K562 (cell line): ENCODE results near the gene TMPRSS11A. TPM values are rescaled to one million over a fixed set of nuclear protein-coding genes. Genes with fewer than 3 reads are reported as not detected.

Source experiments
- ATAC-seq: fragments of 200-7000 bp; cut with Tn5 transposase; 3 replicates; pipeline ENCODE4 v1.9.1; 2020; ENCODE audit warnings: moderate library complexity
- BruUV-seq: library from RNA; stranded (reverse); fragments of 400-500 nt; replicated peaks from 2 replicates; lab custom pipeline; 2021; lab: Mats Ljungman, UMichigan
- CTCF ChIA-PET: fragments of 300-600 bp; formaldehyde crosslinking; extraction: SDS; loops from one replicate; lab custom pipeline; 2021; ENCODE audit warnings: low intra/inter-chr PET ratio; lab: Yijun Ruan, JAX
- POLR2A ChIA-PET: fragments of 300-600, 350-650 bp; sonication (Branson Sonifier 250); formaldehyde crosslinking; extraction: SDS; loops from one replicate; lab custom pipeline; 2021; ENCODE audit warnings: antibody characterized with exemption, inconsistent platforms; lab: Yijun Ruan, JAX
- DNase-seq, 4 experiments: peaks; one replicate each; pipeline versions ENCODE4 v3.0.0 to v3.0.0-alpha.2; 2011 to 2018; ENCODE audit warnings: low spot score in 3 of 4, mixed read lengths in 3 of 4; ENCODE audit errors: extremely low read depth in 1 of 4
- FAIRE-seq: peaks from 2 replicates; lab custom pipeline; 2011; peaks lifted over from hg19 to GRCh38; lab: Jason Lieb, UNC
- H2AFZ ChIP-seq: 2 replicates; pipeline ENCODE4 v1.6.0; 2011; ENCODE audit warnings: low read depth, low read length, control low read depth, inconsistent platforms
- H3K27ac ChIP-seq: fragments of 200-600 bp; 3 replicates; pipeline ENCODE4 v1.8.0; 2011; ENCODE audit warnings: low read depth, mild to moderate bottlenecking, control low read depth, inconsistent platforms, low read length, moderate library complexity, mixed read lengths; ENCODE audit errors: extremely low read depth
- H3K27me3 ChIP-seq, 2 experiments: fragments of 300-600 bp in 1 of 2; 2 replicates in 1 of 2; 3 replicates in 1 of 2; pipeline versions ENCODE4 v1.6.0 to v1.8.0; 2011; ENCODE audit warnings: inconsistent platforms in 2 of 2, low read length in 2 of 2, mild to moderate bottlenecking in 1 of 2, mixed read lengths in 1 of 2, moderate library complexity in 1 of 2; ENCODE audit not compliant: control insufficient read depth in 2 of 2, insufficient read depth in 2 of 2
- H3K36me3 ChIP-seq: fragments of 300-600 bp; 3 replicates; pipeline ENCODE4 v1.8.0; 2011; ENCODE audit warnings: mild to moderate bottlenecking, low read length, inconsistent platforms; ENCODE audit not compliant: control insufficient read depth, insufficient read depth
- H3K4me1 ChIP-seq, 2 experiments: fragments of 200-600 bp in 1 of 2; replicated peaks in 1 of 2; 2 replicates in 1 of 2; 3 replicates in 1 of 2; pipeline versions ENCODE4 v1.5.1 to v1.8.0; 2011; ENCODE audit warnings: inconsistent platforms in 2 of 2, low read length in 2 of 2, mild to moderate bottlenecking in 1 of 2, mixed read lengths in 1 of 2, moderate library complexity in 1 of 2; ENCODE audit not compliant: control insufficient read depth in 2 of 2, insufficient read depth in 2 of 2
- H3K4me2 ChIP-seq: 2 replicates; pipeline ENCODE4 v1.6.1; 2011; ENCODE audit warnings: low read length, control low read depth, inconsistent platforms, mixed read lengths; ENCODE audit not compliant: insufficient read depth
- H3K4me3 ChIP-seq: fragments of 200-600 bp; sonication (generic), shearing (Covaris generic); 2 replicates; pipeline ENCODE4 v1.5.1; 2016; ENCODE audit warnings: control low read depth, inconsistent platforms
- H3K79me2 ChIP-seq: fragments of 200-600 bp; 3 replicates; pipeline ENCODE4 v1.8.0; 2011; ENCODE audit warnings: low read length, inconsistent platforms; ENCODE audit not compliant: control insufficient read depth, insufficient read depth
- H3K9ac ChIP-seq, 2 experiments: 2 replicates each; pipeline versions ENCODE4 v1.6.0 to v1.6.1; 2011; ENCODE audit warnings: low read depth in 2 of 2, low read length in 2 of 2, control low read depth in 1 of 2, inconsistent platforms in 1 of 2, mild to moderate bottlenecking in 1 of 2, mixed read lengths in 1 of 2; ENCODE audit not compliant: insufficient read depth in 1 of 2
- H3K9me1 ChIP-seq: one replicate; pipeline ENCODE4 v1.6.0; 2011; ENCODE audit warnings: inconsistent platforms, mild to moderate bottlenecking, low read length, moderate library complexity; ENCODE audit not compliant: control insufficient read depth, insufficient read depth
- H3K9me3 ChIP-seq: replicated peaks from 2 replicates; pipeline ENCODE4 v1.5.1; 2011; ENCODE audit warnings: low read depth, low read length, inconsistent platforms; ENCODE audit not compliant: control insufficient read depth, insufficient read depth
- H4K20me1 ChIP-seq: replicated peaks from 2 replicates; pipeline ENCODE4 v1.6.1; 2011; ENCODE audit warnings: low read length, inconsistent platforms, mixed read lengths; ENCODE audit not compliant: control insufficient read depth, insufficient read depth
- CTBP1 ChIP-seq: fragments of 450-650 bp; IDR thresholded peaks from 2 replicates; pipeline ENCODE4 v1.6.1; 2016; ENCODE audit warnings: borderline replicate concordance
- DACH1 ChIP-seq: fragments of 450-650 bp; IDR thresholded peaks from 2 replicates; pipeline ENCODE4 v1.6.1; 2018; ENCODE audit not compliant: partially characterized antibody
- GATA2 ChIP-seq: sonication (generic); formaldehyde crosslinking; IDR thresholded peaks from 2 replicates; pipeline ENCODE4 v1.4.0; 2020; ENCODE audit warnings: mild to moderate bottlenecking, missing genetic modification reagents
- GTF3C2 ChIP-seq: IDR thresholded peaks from 3 replicates; pipeline ENCODE4 v1.6.1; 2011; ENCODE audit warnings: borderline replicate concordance, mild to moderate bottlenecking, moderate library complexity; ENCODE audit not compliant: insufficient read length; ENCODE audit errors: extremely low read depth
- HNRNPH1 ChIP-seq: fragments of 200-400 bp; formaldehyde crosslinking; optimal IDR thresholded peaks from 2 replicates; pipeline ENCODE3; 2017; ENCODE audit warnings: low read depth, mild to moderate bottlenecking, low read length, moderate library complexity
- JUNB ChIP-seq: fragments of 450-650 bp; formaldehyde crosslinking; conservative IDR thresholded peaks from 2 replicates; pipeline ENCODE4 v1.4.0; 2020; ENCODE audit warnings: mild to moderate bottlenecking
- POLR2AphosphoS5 ChIP-seq: IDR thresholded peaks from 2 replicates; pipeline ENCODE4 v1.6.1; 2011; ENCODE audit warnings: mild to moderate bottlenecking, low read depth, low read length, moderate library complexity; ENCODE audit not compliant: control insufficient read depth, insufficient read depth
- RBM14 ChIP-seq: fragments of 200-400 bp; formaldehyde crosslinking; IDR thresholded peaks from 2 replicates; pipeline ENCODE4 v1.6.1; 2018; ENCODE audit warnings: low read depth, mild to moderate bottlenecking, low read length, moderate library complexity, borderline replicate concordance; ENCODE audit not compliant: insufficient read depth
- SMARCE1 ChIP-seq: fragments of 450-650 bp; IDR thresholded peaks from 2 replicates; pipeline ENCODE4 v1.7.1; 2016; ENCODE audit warnings: mild to moderate bottlenecking
- SPI1 ChIP-seq: IDR thresholded peaks from 2 replicates; pipeline ENCODE4 v1.6.1; 2011; ENCODE audit warnings: low read depth, low read length, control low read depth, borderline replicate concordance
- STAT5A ChIP-seq: IDR thresholded peaks from 2 replicates; pipeline ENCODE4 v1.6.1; 2012; ENCODE audit warnings: low read length, inconsistent platforms, borderline replicate concordance
- ZC3H11A ChIP-seq: IDR thresholded peaks from 2 replicates; pipeline ENCODE4 v1.6.1; 2012; ENCODE audit warnings: low read depth, low read length, improper control_type of control experiment
- ZNF561 ChIP-seq: fragments of 450-650 bp; formaldehyde crosslinking; conservative IDR thresholded peaks from 2 replicates; pipeline ENCODE4 v1.4.0; 2020; ENCODE audit warnings: mild to moderate bottlenecking, moderate library complexity
- in situ Hi-C: fragments of 300-500 bp; cut with MboI; formaldehyde crosslinking; loops from 4 replicates; pipeline ENCODE4 v1.15.0; 2018; ENCODE audit warnings: inconsistent platforms, mixed read lengths
- intact Hi-C: fragments of 100-400 bp; cut with micrococcal nuclease; formaldehyde crosslinking; loops from 2 replicates; pipeline ENCODE4 v1.14.2; 2022
- polyA plus RNA-seq, 8 experiments: library from polyadenylated mRNA; depleted of rRNA in 4 of 8; stranded (reverse) in 5 of 8; unstranded in 3 of 8; fragments of >200 nt; fragmentation: Nextera tagmentation in 2 of 8; fragmentation: Illumina TruSeq in 1 of 8; extraction: Ambion mirVana in 2 of 8; extraction: Trizol in 1 of 8; gene quantifications; 2 replicates each; pipeline versions ENCODE4 v1.2.1 to v1.2.3, GENCODE V29; 2011 to 2014; ENCODE audit warnings: inconsistent platforms in 1 of 8, missing spikeins in 1 of 8
- total RNA-seq, 7 experiments: library from RNA; depleted of rRNA in 6 of 7; stranded (reverse); fragments of >200 nt in 6 of 7; fragmentation: Illumina TruSeq in 2 of 7; extraction: Trizol in 2 of 7; gene quantifications; 2 replicates each; pipeline versions ENCODE4 v1.2.1 to v1.2.3, GENCODE V29; 2011 to 2021; ENCODE audit warnings: low replicate concordance in 1 of 7
- TF ChIP-seq, protein P1 (sequence below): fragments of 200-400 bp; formaldehyde crosslinking; IDR thresholded peaks from 2 replicates; pipeline ENCODE4 v1.6.1; 2017; ENCODE audit warnings: mild to moderate bottlenecking, low read depth, low read length, moderate library complexity
- TF ChIP-seq, protein P2 (sequence below): fragments of 450-650 bp; IDR thresholded peaks from 2 replicates; pipeline ENCODE4 v1.6.1; 2016; ENCODE audit warnings: mild to moderate bottlenecking

TMPRSS11A gene
- total and polyA plus RNA-seq, 9 of the 15 experiments (the other 6 are each of a cell fraction or from before 2014, with no cell fraction given): not detected

GRCh38 chr4:67899096-67899495 is 64.2 kb downstream of the TMPRSS11A start:
- no peak overlapping the region for H2AFZ ChIP-seq
- no peaks in the 10 kb centered on the region for H3K9me3 ChIP-seq
- in situ Hi-C loops: no loop called here
- no peaks in the 10 kb centered on the region for H3K27me3 ChIP-seq
- no peaks in the 10 kb centered on the region for H3K36me3 ChIP-seq
- H3K4me2 ChIP-seq: no peak overlapping the region
- no peak overlapping the region for H3K27ac ChIP-seq
- ATAC-seq: no peak
- no peaks in the 10 kb centered on the region for H3K9me1 ChIP-seq
- POLR2A ChIA-PET: interaction anchor here (0.8 kb wide), 1 partner anchor 12 kb away, joined by 6 read pairs; no protein-coding TSS in a partner anchor
- no peak for FAIRE-seq
- H3K79me2 ChIP-seq: no peaks in the 10 kb centered on the region
- intact Hi-C loops: no loop called here
- no TSS peak for BruUV-seq
- H3K4me3 ChIP-seq: no peak overlapping the region
- H3K9ac ChIP-seq: no peak overlapping the region
- CTCF ChIA-PET: no interaction called here
- H4K20me1 ChIP-seq: no peaks in the 10 kb centered on the region
- peaks cover 0 to 6% of the 10 kb centered on the region in 2 experiments; a peak in 1 of 5 replicates for H3K4me1 ChIP-seq
- DNase-seq: no peak
- TF ChIP-seq, protein P1, sequence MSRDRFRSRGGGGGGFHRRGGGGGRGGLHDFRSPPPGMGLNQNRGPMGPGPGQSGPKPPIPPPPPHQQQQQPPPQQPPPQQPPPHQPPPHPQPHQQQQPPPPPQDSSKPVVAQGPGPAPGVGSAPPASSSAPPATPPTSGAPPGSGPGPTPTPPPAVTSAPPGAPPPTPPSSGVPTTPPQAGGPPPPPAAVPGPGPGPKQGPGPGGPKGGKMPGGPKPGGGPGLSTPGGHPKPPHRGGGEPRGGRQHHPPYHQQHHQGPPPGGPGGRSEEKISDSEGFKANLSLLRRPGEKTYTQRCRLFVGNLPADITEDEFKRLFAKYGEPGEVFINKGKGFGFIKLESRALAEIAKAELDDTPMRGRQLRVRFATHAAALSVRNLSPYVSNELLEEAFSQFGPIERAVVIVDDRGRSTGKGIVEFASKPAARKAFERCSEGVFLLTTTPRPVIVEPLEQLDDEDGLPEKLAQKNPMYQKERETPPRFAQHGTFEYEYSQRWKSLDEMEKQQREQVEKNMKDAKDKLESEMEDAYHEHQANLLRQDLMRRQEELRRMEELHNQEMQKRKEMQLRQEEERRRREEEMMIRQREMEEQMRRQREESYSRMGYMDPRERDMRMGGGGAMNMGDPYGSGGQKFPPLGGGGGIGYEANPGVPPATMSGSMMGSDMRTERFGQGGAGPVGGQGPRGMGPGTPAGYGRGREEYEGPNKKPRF: no peak
- TF ChIP-seq GTF3C2 (no peak), HNRNPH1 (no peak), JUNB (CRISPR knock-in tag) (no peak), SPI1 (no peak), ZNF561 (CRISPR knock-in tag) (no peak), GATA2 (CRISPR knock-in tag) (no peak), RBM14 (no peak), SMARCE1 (no peak), ZC3H11A (no peak), STAT5A (no peak), DACH1 (no peak), POLR2AphosphoS5 (no peak), CTBP1 (no peak)
- TF ChIP-seq, protein P2, sequence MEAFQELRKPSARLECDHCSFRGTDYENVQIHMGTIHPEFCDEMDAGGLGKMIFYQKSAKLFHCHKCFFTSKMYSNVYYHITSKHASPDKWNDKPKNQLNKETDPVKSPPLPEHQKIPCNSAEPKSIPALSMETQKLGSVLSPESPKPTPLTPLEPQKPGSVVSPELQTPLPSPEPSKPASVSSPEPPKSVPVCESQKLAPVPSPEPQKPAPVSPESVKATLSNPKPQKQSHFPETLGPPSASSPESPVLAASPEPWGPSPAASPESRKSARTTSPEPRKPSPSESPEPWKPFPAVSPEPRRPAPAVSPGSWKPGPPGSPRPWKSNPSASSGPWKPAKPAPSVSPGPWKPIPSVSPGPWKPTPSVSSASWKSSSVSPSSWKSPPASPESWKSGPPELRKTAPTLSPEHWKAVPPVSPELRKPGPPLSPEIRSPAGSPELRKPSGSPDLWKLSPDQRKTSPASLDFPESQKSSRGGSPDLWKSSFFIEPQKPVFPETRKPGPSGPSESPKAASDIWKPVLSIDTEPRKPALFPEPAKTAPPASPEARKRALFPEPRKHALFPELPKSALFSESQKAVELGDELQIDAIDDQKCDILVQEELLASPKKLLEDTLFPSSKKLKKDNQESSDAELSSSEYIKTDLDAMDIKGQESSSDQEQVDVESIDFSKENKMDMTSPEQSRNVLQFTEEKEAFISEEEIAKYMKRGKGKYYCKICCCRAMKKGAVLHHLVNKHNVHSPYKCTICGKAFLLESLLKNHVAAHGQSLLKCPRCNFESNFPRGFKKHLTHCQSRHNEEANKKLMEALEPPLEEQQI: no peak
